ENCODE results near the gene FBXL20.

The FBXL20 gene

GRCh38 chr17:39209317-39210092 lies 191.9 kb downstream of the FBXL20 start:
- Histone ChIP-seq H4K8ac (ENCODE audit: low read depth, low read length) (peak overlapping the region; percentile 2), H3K23ac (ENCODE audit: low read length) (no peak overlapping the region), H2AFZ (ENCODE audit: insufficient read depth, low read length, poor library complexity) (peak overlapping the region; percentile 8), H3K79me2 (ENCODE audit: control insufficient read depth, insufficient read depth, low read length, poor library complexity) (no peaks in the 10 kb centered on the region), H2AK5ac (ENCODE audit: low read length) (no peak overlapping the region), H4K12ac (ENCODE audit: low read depth, low read length) (no peak overlapping the region), H3K9me3 (ENCODE audit: insufficient read depth, low read depth, low read length) (peaks cover 2% of the 10 kb centered on the region), H3K4me3 (ENCODE audit: low read depth, low read length) (no peak overlapping the region), H4K91ac (ENCODE audit: low read depth, low read length) (no peak overlapping the region), H3K18ac (ENCODE audit: low read length) (no peak overlapping the region), H3K4me1 (ENCODE audit: control insufficient read depth in 1 of 2, insufficient read depth in 2 of 2, low read length in 2 of 2) (peaks cover 2% of the 10 kb centered on the region in 2 experiments), H2BK12ac (ENCODE audit: low read length) (no peak overlapping the region), H3K14ac (ENCODE audit: low read length) (no peak overlapping the region), H2BK120ac (ENCODE audit: insufficient read depth, low read length, poor library complexity) (no peak overlapping the region), H2BK5ac (ENCODE audit: low read depth, low read length, poor library complexity) (no peak overlapping the region), H3K9ac (ENCODE audit: low read length) (no peak overlapping the region), H3K27ac (ENCODE audit: low read depth, low read length) (no peak overlapping the region), H3K79me1 (ENCODE audit: low read length) (no peaks in the 10 kb centered on the region), H3K36me3 (ENCODE audit: control insufficient read depth in 1 of 2, insufficient read depth in 2 of 2, low read length in 2 of 2) (peaks cover 5 to 8% of the 10 kb centered on the region in 2 experiments), H3K4me2 (ENCODE audit: low read length) (peak overlapping the region; percentile 45), H3K4ac (ENCODE audit: low read depth, low read length) (no peak overlapping the region), H3K27me3 (ENCODE audit: insufficient read depth, low read length) (peaks cover 18% of the 10 kb centered on the region)
- no CpG with 5 or more reads among the region's 39 CpGs for WGBS (ENCODE audit: extremely low coverage, insufficient coverage, insufficient read length)
- DNase-seq, result peak; percentile 20 to 21

- H2AK5ac ChIP-seq (ENCODE audit: low read length), result no peak overlapping the region
- no peak overlapping the region for H3K18ac ChIP-seq (ENCODE audit: low read length)
- no peak overlapping the region for H2BK12ac ChIP-seq (ENCODE audit: low read length)
- H3K9me3 ChIP-seq (ENCODE audit: insufficient read depth, low read depth, low read length), result peaks cover 2% of the 10 kb centered on the region
- no peak overlapping the region for H3K4me2 ChIP-seq (ENCODE audit: low read length)
- H3K14ac ChIP-seq (ENCODE audit: low read length), result no peak overlapping the region
- peaks cover 18% of the 10 kb centered on the region for H3K27me3 ChIP-seq (ENCODE audit: insufficient read depth, low read length)
- no peaks in the 10 kb centered on the region for H3K79me1 ChIP-seq (ENCODE audit: low read length)
- peaks cover 10 to 14% of the 10 kb centered on the region in 2 experiments for H3K36me3 ChIP-seq (ENCODE audit: control insufficient read depth in 1 of 2, insufficient read depth in 2 of 2, low read length in 2 of 2)
- no peak overlapping the region for H2AFZ ChIP-seq (ENCODE audit: insufficient read depth, low read length, poor library complexity)
- H3K23ac ChIP-seq (ENCODE audit: low read length), result no peak overlapping the region
- no peak overlapping the region for H3K9ac ChIP-seq (ENCODE audit: low read length)
- DNase-seq, result no peak
- no peak overlapping the region for H3K4ac ChIP-seq (ENCODE audit: low read depth, low read length)
- H2BK120ac ChIP-seq (ENCODE audit: insufficient read depth, low read length, poor library complexity), result no peak overlapping the region
- peaks cover under 1 to 2% of the 10 kb centered on the region in 2 experiments for H3K4me1 ChIP-seq (ENCODE audit: control insufficient read depth in 1 of 2, insufficient read depth in 2 of 2, low read length in 2 of 2)
- no CpG with 5 or more reads among the region's 8 CpGs for WGBS (ENCODE audit: extremely low coverage, insufficient coverage, insufficient read length)
- no peak overlapping the region for H2BK5ac ChIP-seq (ENCODE audit: low read depth, low read length, poor library complexity)
- no peaks in the 10 kb centered on the region for H3K79me2 ChIP-seq (ENCODE audit: control insufficient read depth, insufficient read depth, low read length, poor library complexity)
- no peak overlapping the region for H4K91ac ChIP-seq (ENCODE audit: low read depth, low read length)
- no peak overlapping the region for H3K4me3 ChIP-seq (ENCODE audit: low read depth, low read length)
- no peak overlapping the region for H4K12ac ChIP-seq (ENCODE audit: low read depth, low read length)
- H3K27ac ChIP-seq (ENCODE audit: low read depth, low read length), result no peak overlapping the region
- H4K8ac ChIP-seq (ENCODE audit: low read depth, low read length), result no peak overlapping the region
These were observed 192.5 kb downstream of the FBXL20 start for GRCh38 chr17:39208893-39209292.

GRCh38 chr17:39208136-39208535 lies 193.3 kb downstream of the FBXL20 start:
- H3K4me1 ChIP-seq (ENCODE audit: control insufficient read depth in 1 of 2, insufficient read depth in 2 of 2, low read length in 2 of 2), result peaks cover 0 to 2% of the 10 kb centered on the region in 2 experiments
- H3K23ac ChIP-seq (ENCODE audit: low read length), result no peak overlapping the region
- no peak overlapping the region for H3K4me3 ChIP-seq (ENCODE audit: low read depth, low read length)
- no CpG with 5 or more reads among the region's 7 CpGs for WGBS (ENCODE audit: extremely low coverage, insufficient coverage, insufficient read length)
- H3K79me2 ChIP-seq (ENCODE audit: control insufficient read depth, insufficient read depth, low read length, poor library complexity), result no peaks in the 10 kb centered on the region
- no peak overlapping the region for H3K27ac ChIP-seq (ENCODE audit: low read depth, low read length)
- no peaks in the 10 kb centered on the region for H3K79me1 ChIP-seq (ENCODE audit: low read length)
- H4K12ac ChIP-seq (ENCODE audit: low read depth, low read length), result no peak overlapping the region
- no peak overlapping the region for H2BK120ac ChIP-seq (ENCODE audit: insufficient read depth, low read length, poor library complexity)
- H3K36me3 ChIP-seq (ENCODE audit: control insufficient read depth in 1 of 2, insufficient read depth in 2 of 2, low read length in 2 of 2), result peaks cover 17 to 22% of the 10 kb centered on the region in 2 experiments
- H4K8ac ChIP-seq (ENCODE audit: low read depth, low read length), result no peak overlapping the region
- no peak overlapping the region for H2AK5ac ChIP-seq (ENCODE audit: low read length)
- no peak overlapping the region for H2BK12ac ChIP-seq (ENCODE audit: low read length)
- H3K14ac ChIP-seq (ENCODE audit: low read length), result no peak overlapping the region
- no peak overlapping the region for H2AFZ ChIP-seq (ENCODE audit: insufficient read depth, low read length, poor library complexity)
- no peak overlapping the region for H4K91ac ChIP-seq (ENCODE audit: low read depth, low read length)
- H3K27me3 ChIP-seq (ENCODE audit: insufficient read depth, low read length), result peaks cover 18% of the 10 kb centered on the region
- H3K9me3 ChIP-seq (ENCODE audit: insufficient read depth, low read depth, low read length), result peaks cover 2% of the 10 kb centered on the region
- no peak overlapping the region for H3K18ac ChIP-seq (ENCODE audit: low read length)
- H2BK5ac ChIP-seq (ENCODE audit: low read depth, low read length, poor library complexity), result no peak overlapping the region
- H3K4ac ChIP-seq (ENCODE audit: low read depth, low read length), result no peak overlapping the region
- H3K9ac ChIP-seq (ENCODE audit: low read length), result no peak overlapping the region
- H3K4me2 ChIP-seq (ENCODE audit: low read length), result no peak overlapping the region
- DNase-seq, result no peak

- Histone ChIP-seq H3K27ac (ENCODE audit: low read depth, low read length) (no peak overlapping the region), H3K4me3 (ENCODE audit: low read depth, low read length) (no peak overlapping the region), H3K9me3 (ENCODE audit: insufficient read depth, low read depth, low read length) (peaks cover 2% of the 10 kb centered on the region), H3K18ac (ENCODE audit: low read length) (no peak overlapping the region), H2AK5ac (ENCODE audit: low read length) (no peak overlapping the region), H3K23ac (ENCODE audit: low read length) (no peak overlapping the region), H4K8ac (ENCODE audit: low read depth, low read length) (no peak overlapping the region), H2BK120ac (ENCODE audit: insufficient read depth, low read length, poor library complexity) (no peak overlapping the region), H4K12ac (ENCODE audit: low read depth, low read length) (no peak overlapping the region), H2BK5ac (ENCODE audit: low read depth, low read length, poor library complexity) (no peak overlapping the region), H3K4me2 (ENCODE audit: low read length) (no peak overlapping the region), H3K14ac (ENCODE audit: low read length) (no peak overlapping the region), H3K4me1 (ENCODE audit: control insufficient read depth in 1 of 2, insufficient read depth in 2 of 2, low read length in 2 of 2) (peaks cover 4 to 7% of the 10 kb centered on the region in 2 experiments), H3K79me1 (ENCODE audit: low read length) (peaks cover 5% of the 10 kb centered on the region), H4K91ac (ENCODE audit: low read depth, low read length) (no peak overlapping the region), H2AFZ (ENCODE audit: insufficient read depth, low read length, poor library complexity) (no peak overlapping the region), H3K9ac (ENCODE audit: low read length) (no peak overlapping the region), H3K4ac (ENCODE audit: low read depth, low read length) (no peak overlapping the region), H3K27me3 (ENCODE audit: insufficient read depth, low read length) (peaks cover 13% of the 10 kb centered on the region), H3K36me3 (ENCODE audit: control insufficient read depth in 1 of 2, insufficient read depth in 2 of 2, low read length in 2 of 2) (peaks cover 31 to 41% of the 10 kb centered on the region in 2 experiments), H2BK12ac (ENCODE audit: low read length) (no peak overlapping the region), H3K79me2 (ENCODE audit: control insufficient read depth, insufficient read depth, low read length, poor library complexity) (peaks cover 7% of the 10 kb centered on the region)
- no peak for DNase-seq
- WGBS (ENCODE audit: extremely low coverage, insufficient coverage, insufficient read length), result no CpG with 5 or more reads among the region's 3 CpGs
These were observed 196.3 kb downstream of the FBXL20 start for GRCh38 chr17:39205112-39205526.

Data from trophoblast cell (in vitro differentiated cells and primary cell).